H9 (cell line): ENCODE results near the gene LNPEP. TPM values are rescaled to one million over a fixed set of nuclear protein-coding genes. Genes with fewer than 3 reads are reported as not detected.
A peak's percentile ranks its signal among the peaks of the same experiment; 100 is the strongest.

Experiments
- DNase-seq: peaks from one replicate; pipeline ENCODE4 v3.0.0-alpha.2; 2017
- H2AFZ ChIP-seq: one replicate; pipeline ENCODE4 v1.6.1; 2013; ENCODE audit warnings: mild to moderate bottlenecking, low read length, control low read depth, moderate library complexity
- H2AK5ac ChIP-seq: 2 replicates; pipeline ENCODE4 v1.6.1; 2013; ENCODE audit warnings: low read length, control low read depth, mixed read lengths; ENCODE audit not compliant: insufficient read length
- H2BK120ac ChIP-seq: one replicate; pipeline ENCODE4 v1.6.1; 2013; ENCODE audit warnings: low read depth, mild to moderate bottlenecking, low read length, control low read depth, inconsistent platforms; ENCODE audit not compliant: poor library complexity, severe bottlenecking
- H2BK12ac ChIP-seq: 2 replicates; pipeline ENCODE4 v1.6.1; 2013; ENCODE audit warnings: low read length, control low read depth, mixed read lengths, low read depth; ENCODE audit not compliant: insufficient read length
- H2BK15ac ChIP-seq: 2 replicates; pipeline ENCODE4 v1.6.1; 2013; ENCODE audit warnings: low read depth, low read length, control low read depth
- H2BK20ac ChIP-seq: one replicate; pipeline ENCODE4 v1.6.1; 2013; ENCODE audit warnings: low read depth, mild to moderate bottlenecking, low read length, control low read depth, inconsistent platforms; ENCODE audit not compliant: poor library complexity, severe bottlenecking
- H2BK5ac ChIP-seq: 2 replicates; pipeline ENCODE4 v1.6.1; 2013; ENCODE audit warnings: low read length, control low read depth, mixed read lengths; ENCODE audit not compliant: insufficient read length
- H3K14ac ChIP-seq: 2 replicates; pipeline ENCODE4 v1.6.1; 2013; ENCODE audit warnings: low read length, control low read depth; ENCODE audit not compliant: insufficient read depth
- H3K18ac ChIP-seq: 2 replicates; pipeline ENCODE4 v1.6.1; 2013; ENCODE audit warnings: low read depth, mild to moderate bottlenecking, mixed read lengths, low read length, control low read depth; ENCODE audit not compliant: insufficient read length
- H3K23ac ChIP-seq: 2 replicates; pipeline ENCODE4 v1.6.1; 2013; ENCODE audit warnings: low read length, control low read depth, mixed read lengths, low read depth; ENCODE audit not compliant: insufficient read length
- H3K23me2 ChIP-seq: 2 replicates; pipeline ENCODE4 v1.6.1; 2013; ENCODE audit warnings: low read depth, mild to moderate bottlenecking, mixed read lengths, low read length, control low read depth; ENCODE audit not compliant: insufficient read length, poor library complexity, severe bottlenecking
- H3K27ac ChIP-seq: 2 replicates; pipeline ENCODE4 v1.5.1; 2013; ENCODE audit warnings: low read length, control low read depth, mixed read lengths, low read depth; ENCODE audit not compliant: insufficient read length
- H3K27me3 ChIP-seq: 2 replicates; pipeline ENCODE4 v1.6.1; 2013; ENCODE audit warnings: low read length, control low read depth, inconsistent platforms; ENCODE audit not compliant: insufficient read depth
- H3K4ac ChIP-seq: 2 replicates; pipeline ENCODE4 v1.6.1; 2013; ENCODE audit warnings: low read depth, mild to moderate bottlenecking, control low read depth, inconsistent platforms, low read length, moderate library complexity
- H3K4me1 ChIP-seq: 2 replicates; pipeline ENCODE4 v1.6.1; 2013; ENCODE audit warnings: low read length, control low read depth, inconsistent platforms; ENCODE audit not compliant: insufficient read depth
- H3K4me2 ChIP-seq: 2 replicates; pipeline ENCODE4 v1.6.1; 2013; ENCODE audit warnings: low read length, control low read depth, mixed read lengths; ENCODE audit not compliant: insufficient read length, insufficient read depth
- H3K56ac ChIP-seq: 2 replicates; pipeline ENCODE4 v1.6.1; 2013; ENCODE audit warnings: low read depth, mild to moderate bottlenecking, mixed read lengths, low read length, control low read depth; ENCODE audit not compliant: insufficient read length
- H3K79me1 ChIP-seq: 2 replicates; pipeline ENCODE4 v1.6.1; 2013; ENCODE audit warnings: low read depth, mild to moderate bottlenecking, moderate library complexity, low read length, control low read depth, inconsistent platforms; ENCODE audit not compliant: insufficient read depth, poor library complexity, severe bottlenecking
- H3K79me2 ChIP-seq: 2 replicates; pipeline ENCODE4 v1.6.1; 2013; ENCODE audit warnings: low read length, control low read depth, inconsistent platforms; ENCODE audit not compliant: insufficient read depth
- H3K9ac ChIP-seq: 2 replicates; pipeline ENCODE4 v1.6.1; 2013; ENCODE audit warnings: low read length, control low read depth, mixed read lengths; ENCODE audit not compliant: insufficient read length; ENCODE audit errors: extremely low read depth
- H3K9me3 ChIP-seq: one replicate; pipeline ENCODE4 v1.6.1; 2013; ENCODE audit warnings: low read depth, low read length, inconsistent platforms; ENCODE audit not compliant: control insufficient read depth
- H3T11ph ChIP-seq: one replicate; pipeline ENCODE4 v1.6.1; 2013; ENCODE audit warnings: mild to moderate bottlenecking, low read length, control low read depth, inconsistent platforms
- H4K20me1 ChIP-seq: one replicate; pipeline ENCODE4 v1.6.1; 2013; ENCODE audit not compliant: control insufficient read depth, insufficient read length, insufficient read depth
- H4K5ac ChIP-seq: 2 replicates; pipeline ENCODE4 v1.6.1; 2013; ENCODE audit warnings: low read depth, mild to moderate bottlenecking, mixed read lengths, low read length, control low read depth; ENCODE audit not compliant: insufficient read length
- H4K8ac ChIP-seq: replicated peaks from 2 replicates; pipeline ENCODE4 v1.6.1; 2013; ENCODE audit warnings: low read length, control low read depth, mixed read lengths, low read depth; ENCODE audit not compliant: insufficient read length
- H4K91ac ChIP-seq: 2 replicates; pipeline ENCODE4 v1.6.1; 2013; ENCODE audit warnings: low read depth, mild to moderate bottlenecking, moderate library complexity, mixed read lengths, low read length, control low read depth; ENCODE audit not compliant: insufficient read length
- H3K27ac Mint-ChIP-seq, 3 experiments: 2 replicates in 2 of 3; 3 replicates in 1 of 3; pipeline ENCODE4 v1.8.0; 2020 to 2021; ENCODE audit warnings: mixed read lengths in 3 of 3, mild to moderate bottlenecking in 1 of 3, moderate library complexity in 1 of 3
- H3K27me3 Mint-ChIP-seq: 2 replicates; pipeline ENCODE4 v1.8.0; 2021; ENCODE audit warnings: low read depth, mild to moderate bottlenecking, moderate library complexity, mixed read lengths
- H3K36me3 Mint-ChIP-seq, 3 experiments: 2 replicates in 2 of 3; 3 replicates in 1 of 3; pipeline ENCODE4 v1.8.0; 2020 to 2021; ENCODE audit warnings: low read depth in 3 of 3, mixed read lengths in 3 of 3; ENCODE audit not compliant: insufficient read depth in 1 of 3
- H3K4me1 Mint-ChIP-seq, 2 experiments: 2 replicates each; pipeline ENCODE4 v1.8.0; 2020; ENCODE audit warnings: mixed read lengths in 2 of 2
- H3K4me3 Mint-ChIP-seq, 2 experiments: 2 replicates in 1 of 2; 3 replicates in 1 of 2; pipeline ENCODE4 v1.8.0; 2020 to 2021; ENCODE audit warnings: mild to moderate bottlenecking in 2 of 2, mixed read lengths in 2 of 2, moderate library complexity in 1 of 2
- H3K9me3 Mint-ChIP-seq, 2 experiments: 2 replicates in 1 of 2; 3 replicates in 1 of 2; pipeline ENCODE4 v1.8.0; 2020; ENCODE audit warnings: mild to moderate bottlenecking in 2 of 2, mixed read lengths in 2 of 2, moderate library complexity in 1 of 2
- CTCF ChIP-seq: fragments of 200-600 bp; sonication (generic); conservative IDR thresholded peaks from 3 replicates; pipeline ENCODE4 v1.8.0; 2021; ENCODE audit warnings: antibody characterized with exemption, mild to moderate bottlenecking
- WGBS: extraction: QIAGEN DNeasy Blood & Tissue Kit; methylation state at CpG from one replicate; pipeline ENCODE4 v1.1.7; 2013; ENCODE audit warnings: missing lambda C conversion rate, low lambda C conversion rate, mixed read lengths; ENCODE audit not compliant: insufficient read length; ENCODE audit errors: extremely low coverage; 5-methylcytosine and 5-hydroxymethylcytosine counted together
- total RNA-seq: library from RNA; stranded (reverse); gene quantifications from 2 replicates; pipeline ENCODE4 v1.2.1, GENCODE V29; 2021

The LNPEP gene
- total RNA-seq, 1 experiment from 2014 or later = 4.1 TPM

- H3K9me3 Mint-ChIP-seq = no peaks in the 10 kb centered on the region
Observed at GRCh38 chr5:96973532-96974401, 37.9 kb downstream of the LNPEP start.

More at GRCh38 chr5:96973532-96974401, 37.9 kb downstream of the LNPEP start:
- Mint-ChIP-seq H3K27me3 (no peaks in the 10 kb centered on the region), H3K27ac (peak overlapping the region in 2 of 3 experiments; percentile 0 to 6; a peak in 1 of 7 replicates), H3K4me3 (no peak overlapping the region), H3K36me3 (no peaks in the 10 kb centered on the region), H3K4me1 (peaks cover 5% of the 10 kb centered on the region in 2 experiments)
- Histone ChIP-seq H4K5ac (no peak overlapping the region), H3K4me1 (peaks cover 3% of the 10 kb centered on the region; the same call in 1 of the 2 replicates), H2BK12ac (no peak overlapping the region), H3K18ac (no peak overlapping the region), H3K9ac (no peak overlapping the region), H2BK20ac (no peak overlapping the region), H2AK5ac (no peak overlapping the region), H2BK120ac (no peak overlapping the region), H3K4ac (no peak overlapping the region), H4K8ac (no peak overlapping the region), H3K23me2 (no peaks in the 10 kb centered on the region), H2BK5ac (no peak overlapping the region), H3K14ac (no peak overlapping the region), H3K56ac (no peak overlapping the region), H3T11ph (no peak overlapping the region), H3K9me3 (no peaks in the 10 kb centered on the region), H3K27me3 (no peaks in the 10 kb centered on the region), H3K79me1 (no peaks in the 10 kb centered on the region), H3K4me2 (no peak overlapping the region), H3K27ac (no peak overlapping the region), H2AFZ (no peak overlapping the region), H4K20me1 (no peaks in the 10 kb centered on the region), H2BK15ac (no peak overlapping the region), H4K91ac (no peak overlapping the region), H3K23ac (no peak overlapping the region), H3K79me2 (no peaks in the 10 kb centered on the region)
- WGBS = no CpG with 5 or more reads among the region's 2 CpGs
- DNase-seq = no peak
- TF ChIP-seq CTCF = no peak
